ENCODE results near the gene NDUFB4.

NDUFB4 gene

GRCh38 chr3:120569222-120570057 is 26.7 kb upstream of the NDUFB4 start:
- peak; percentile 24; the same call in 1 of the 2 replicates for TF ChIP-seq ZBTB17 (tag by site-specific recombination; IDR thresholded peaks at IDR 0.05)
- TF ChIP-seq ZNF138 (tag by site-specific recombination; IDR thresholded peaks at IDR 0.05; ENCODE audit: borderline replicate concordance) = no peak
- CTCF ChIA-PET = interaction anchor here (0.7 to 3.2 kb wide), 4 partner anchors 8 to 225 kb away, joined by 3 to 19 read pairs (median 3); no protein-coding TSS in a partner anchor
- no peak overlapping the region for H3K4me3 ChIP-seq (ENCODE audit: low read depth, low read length)
- H3K4me1 ChIP-seq (ENCODE audit: control insufficient read depth, insufficient read depth, low read length) = no peaks in the 10 kb centered on the region
- H3K9me3 ChIP-seq (ENCODE audit: control insufficient read depth, insufficient read depth, low read depth, low read length) = no peaks in the 10 kb centered on the region
- H3K36me3 ChIP-seq (ENCODE audit: control insufficient read depth in 2 of 2, insufficient read depth in 1 of 2, low read length in 2 of 2) = no peaks in the 10 kb centered on the region
- POLR2A ChIA-PET = no interaction called here
- no peak overlapping the region for H3K27ac ChIP-seq (ENCODE audit: extremely low read depth, low read depth, low read length)

GRCh38 chr3:120572027-120572426 is 24.1 kb upstream of the NDUFB4 start:
- no peaks in the 10 kb centered on the region for H3K36me3 ChIP-seq (ENCODE audit: control insufficient read depth in 2 of 2, insufficient read depth in 1 of 2, low read length in 2 of 2)
- no peaks in the 10 kb centered on the region for H3K9me3 ChIP-seq (ENCODE audit: control insufficient read depth, insufficient read depth, low read depth, low read length)
- ChIA-PET CTCF (interaction anchor here (0.9 kb wide), 1 partner anchor 223 kb away, joined by 3 read pairs; no protein-coding TSS in a partner anchor), POLR2A (no interaction called here)
- no peak overlapping the region for H3K27ac ChIP-seq (ENCODE audit: extremely low read depth, low read depth, low read length)
- TF ChIP-seq ZNF184 (tag by site-specific recombination; IDR thresholded peaks at IDR 0.05) (no peak), SETDB1 (IDR thresholded peaks at IDR 0.05; ENCODE audit: insufficient read length, low read length) (no peak), KLF16 (tag by site-specific recombination; IDR thresholded peaks at IDR 0.05) (no peak), GFI1B (tag by site-specific recombination; IDR thresholded peaks at IDR 0.05) (no peak), YY1 (tag by site-specific recombination; IDR thresholded peaks at IDR 0.05) (no peak), KLF7 (tag by site-specific recombination; IDR thresholded peaks at IDR 0.05; ENCODE audit: borderline replicate concordance) (no peak)
- TF ChIP-seq, protein P1, sequence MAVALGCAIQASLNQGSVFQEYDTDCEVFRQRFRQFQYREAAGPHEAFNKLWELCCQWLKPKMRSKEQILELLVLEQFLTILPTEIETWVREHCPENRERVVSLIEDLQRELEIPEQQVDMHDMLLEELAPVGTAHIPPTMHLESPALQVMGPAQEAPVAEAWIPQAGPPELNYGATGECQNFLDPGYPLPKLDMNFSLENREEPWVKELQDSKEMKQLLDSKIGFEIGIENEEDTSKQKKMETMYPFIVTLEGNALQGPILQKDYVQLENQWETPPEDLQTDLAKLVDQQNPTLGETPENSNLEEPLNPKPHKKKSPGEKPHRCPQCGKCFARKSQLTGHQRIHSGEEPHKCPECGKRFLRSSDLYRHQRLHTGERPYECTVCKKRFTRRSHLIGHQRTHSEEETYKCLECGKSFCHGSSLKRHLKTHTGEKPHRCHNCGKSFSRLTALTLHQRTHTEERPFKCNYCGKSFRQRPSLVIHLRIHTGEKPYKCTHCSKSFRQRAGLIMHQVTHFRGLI (tag by site-specific recombination; IDR thresholded peaks at IDR 0.05) = no peak
- TF ChIP-seq, protein P2, sequence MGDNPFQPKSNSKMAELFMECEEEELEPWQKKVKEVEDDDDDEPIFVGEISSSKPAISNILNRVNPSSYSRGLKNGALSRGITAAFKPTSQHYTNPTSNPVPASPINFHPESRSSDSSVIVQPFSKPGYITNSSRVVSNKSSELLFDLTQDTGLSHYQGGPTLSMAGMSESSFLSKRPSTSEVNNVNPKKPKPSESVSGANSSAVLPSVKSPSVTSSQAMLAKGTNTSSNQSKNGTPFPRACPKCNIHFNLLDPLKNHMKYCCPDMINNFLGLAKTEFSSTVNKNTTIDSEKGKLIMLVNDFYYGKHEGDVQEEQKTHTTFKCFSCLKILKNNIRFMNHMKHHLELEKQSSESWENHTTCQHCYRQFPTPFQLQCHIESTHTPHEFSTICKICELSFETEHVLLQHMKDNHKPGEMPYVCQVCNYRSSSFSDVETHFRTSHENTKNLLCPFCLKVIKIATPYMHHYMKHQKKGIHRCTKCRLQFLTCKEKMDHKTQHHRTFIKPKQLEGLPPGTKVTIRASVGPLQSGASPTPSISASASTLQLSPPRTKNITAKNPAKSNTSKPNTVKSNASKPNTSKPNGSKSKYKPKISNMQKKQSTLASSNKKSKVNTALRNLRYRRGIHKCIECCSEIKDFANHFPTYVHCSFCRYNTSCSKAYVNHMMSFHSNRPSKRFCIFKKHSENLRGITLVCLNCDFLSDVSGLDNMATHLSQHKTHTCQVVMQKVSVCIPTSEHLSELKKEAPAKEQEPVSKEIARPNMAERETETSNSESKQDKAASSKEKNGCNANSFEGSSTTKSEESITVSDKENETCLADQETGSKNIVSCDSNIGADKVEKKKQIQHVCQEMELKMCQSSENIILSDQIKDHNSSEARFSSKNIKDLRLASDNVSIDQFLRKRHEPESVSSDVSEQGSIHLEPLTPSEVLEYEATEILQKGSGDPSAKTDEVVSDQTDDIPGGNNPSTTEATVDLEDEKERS (tag by site-specific recombination; IDR thresholded peaks at IDR 0.05) = no peak
- TF ChIP-seq, protein P3, sequence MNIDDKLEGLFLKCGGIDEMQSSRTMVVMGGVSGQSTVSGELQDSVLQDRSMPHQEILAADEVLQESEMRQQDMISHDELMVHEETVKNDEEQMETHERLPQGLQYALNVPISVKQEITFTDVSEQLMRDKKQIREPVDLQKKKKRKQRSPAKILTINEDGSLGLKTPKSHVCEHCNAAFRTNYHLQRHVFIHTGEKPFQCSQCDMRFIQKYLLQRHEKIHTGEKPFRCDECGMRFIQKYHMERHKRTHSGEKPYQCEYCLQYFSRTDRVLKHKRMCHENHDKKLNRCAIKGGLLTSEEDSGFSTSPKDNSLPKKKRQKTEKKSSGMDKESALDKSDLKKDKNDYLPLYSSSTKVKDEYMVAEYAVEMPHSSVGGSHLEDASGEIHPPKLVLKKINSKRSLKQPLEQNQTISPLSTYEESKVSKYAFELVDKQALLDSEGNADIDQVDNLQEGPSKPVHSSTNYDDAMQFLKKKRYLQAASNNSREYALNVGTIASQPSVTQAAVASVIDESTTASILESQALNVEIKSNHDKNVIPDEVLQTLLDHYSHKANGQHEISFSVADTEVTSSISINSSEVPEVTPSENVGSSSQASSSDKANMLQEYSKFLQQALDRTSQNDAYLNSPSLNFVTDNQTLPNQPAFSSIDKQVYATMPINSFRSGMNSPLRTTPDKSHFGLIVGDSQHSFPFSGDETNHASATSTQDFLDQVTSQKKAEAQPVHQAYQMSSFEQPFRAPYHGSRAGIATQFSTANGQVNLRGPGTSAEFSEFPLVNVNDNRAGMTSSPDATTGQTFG (tag by site-specific recombination; IDR thresholded peaks at IDR 0.05; ENCODE audit: borderline replicate concordance) = no peak
- no peak overlapping the region for H3K4me3 ChIP-seq (ENCODE audit: low read depth, low read length)
- H3K4me1 ChIP-seq (ENCODE audit: control insufficient read depth, insufficient read depth, low read length) = no peaks in the 10 kb centered on the region

- Histone ChIP-seq H3K9me3 (ENCODE audit: control insufficient read depth, insufficient read depth, low read depth, low read length) (no peaks in the 10 kb centered on the region), H3K27ac (ENCODE audit: extremely low read depth, low read depth, low read length) (no peak overlapping the region), H3K4me3 (ENCODE audit: low read depth, low read length) (no peak overlapping the region), H3K36me3 (ENCODE audit: control insufficient read depth in 2 of 2, insufficient read depth in 1 of 2, low read length in 2 of 2) (no peaks in the 10 kb centered on the region), H3K4me1 (ENCODE audit: control insufficient read depth, insufficient read depth, low read length) (no peaks in the 10 kb centered on the region)
- ChIA-PET CTCF (no interaction called here), POLR2A (no interaction called here)
- TF ChIP-seq ZNF280C (tag by site-specific recombination; IDR thresholded peaks at IDR 0.05) (no peak), ZNF223 (tag by site-specific recombination; IDR thresholded peaks at IDR 0.05) (no peak), GLI4 (tag by site-specific recombination; IDR thresholded peaks at IDR 0.05) (no peak), ZNF792 (tag by site-specific recombination; IDR thresholded peaks at IDR 0.05) (no peak), SCRT1 (tag by site-specific recombination; IDR thresholded peaks at IDR 0.05; ENCODE audit: borderline replicate concordance) (no peak)
Observed at GRCh38 chr3:120587332-120587975, 8.7 kb upstream of the NDUFB4 start.

Measured in HEK293 (cell line).